Upper lobe of left lung (tissue), 4 donors: Measurements from ENCODE around the gene GOLPH3L.

Experiments
- EP300 ChIP-seq, 4 donors: sonication (generic); formaldehyde crosslinking; IDR thresholded peaks; one replicate each; pipeline ENCODE4 v1.5.1; 2017; ENCODE audit warnings: antibody characterized with exemption in 4 of 4, control low read depth in 2 of 4
- POLR2A ChIP-seq, 4 donors: fragments of 450-650 bp; IDR thresholded peaks; one replicate each; pipeline ENCODE4 v1.5.1; 2016 to 2017; ENCODE audit warnings: antibody characterized with exemption in 4 of 4, mild to moderate bottlenecking in 2 of 4
- POLR2AphosphoS5 ChIP-seq, 2 donors: sonication (generic); formaldehyde crosslinking; IDR thresholded peaks; one replicate each; pipeline ENCODE4 v1.5.1; 2017; ENCODE audit warnings: antibody characterized with exemption in 2 of 2
- TF ChIP-seq, protein P1 (sequence below), 6 experiments: fragments of 450-650 bp in 4 of 6; fragments of 200-600 bp in 2 of 6; sonication (generic) in 2 of 6; IDR thresholded peaks; one replicate each; pipeline ENCODE4 v1.5.1; 2016 to 2019; ENCODE audit warnings: antibody characterized with exemption in 6 of 6

DNA sequence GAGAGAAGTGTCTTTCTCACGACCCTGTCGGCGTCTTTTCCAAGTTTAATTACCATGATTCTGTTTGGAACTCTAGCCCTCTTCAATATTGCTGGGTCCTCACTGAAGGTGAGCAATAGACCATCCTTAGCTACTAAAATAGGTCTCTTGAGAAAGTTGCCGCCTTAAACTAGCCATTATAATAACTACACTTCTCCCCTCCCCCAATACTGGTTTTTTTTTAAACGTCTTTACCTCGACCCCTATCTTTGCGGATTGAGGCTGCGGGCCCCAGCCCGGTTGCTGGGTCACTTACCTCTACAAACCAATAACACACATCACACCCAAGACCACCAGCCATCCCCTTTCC, 68.2 kb downstream of the GOLPH3L start:
- TF ChIP-seq POLR2A (IDR thresholded peaks at IDR 0.05) (no peak), EP300 (IDR thresholded peaks at IDR 0.05) (no peak), POLR2AphosphoS5 (IDR thresholded peaks at IDR 0.05) (no peak)
- TF ChIP-seq, protein P1, sequence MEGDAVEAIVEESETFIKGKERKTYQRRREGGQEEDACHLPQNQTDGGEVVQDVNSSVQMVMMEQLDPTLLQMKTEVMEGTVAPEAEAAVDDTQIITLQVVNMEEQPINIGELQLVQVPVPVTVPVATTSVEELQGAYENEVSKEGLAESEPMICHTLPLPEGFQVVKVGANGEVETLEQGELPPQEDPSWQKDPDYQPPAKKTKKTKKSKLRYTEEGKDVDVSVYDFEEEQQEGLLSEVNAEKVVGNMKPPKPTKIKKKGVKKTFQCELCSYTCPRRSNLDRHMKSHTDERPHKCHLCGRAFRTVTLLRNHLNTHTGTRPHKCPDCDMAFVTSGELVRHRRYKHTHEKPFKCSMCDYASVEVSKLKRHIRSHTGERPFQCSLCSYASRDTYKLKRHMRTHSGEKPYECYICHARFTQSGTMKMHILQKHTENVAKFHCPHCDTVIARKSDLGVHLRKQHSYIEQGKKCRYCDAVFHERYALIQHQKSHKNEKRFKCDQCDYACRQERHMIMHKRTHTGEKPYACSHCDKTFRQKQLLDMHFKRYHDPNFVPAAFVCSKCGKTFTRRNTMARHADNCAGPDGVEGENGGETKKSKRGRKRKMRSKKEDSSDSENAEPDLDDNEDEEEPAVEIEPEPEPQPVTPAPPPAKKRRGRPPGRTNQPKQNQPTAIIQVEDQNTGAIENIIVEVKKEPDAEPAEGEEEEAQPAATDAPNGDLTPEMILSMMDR (IDR thresholded peaks at IDR 0.05): no peak
